ENCODE data around the gene COL13A1.

DNA sequence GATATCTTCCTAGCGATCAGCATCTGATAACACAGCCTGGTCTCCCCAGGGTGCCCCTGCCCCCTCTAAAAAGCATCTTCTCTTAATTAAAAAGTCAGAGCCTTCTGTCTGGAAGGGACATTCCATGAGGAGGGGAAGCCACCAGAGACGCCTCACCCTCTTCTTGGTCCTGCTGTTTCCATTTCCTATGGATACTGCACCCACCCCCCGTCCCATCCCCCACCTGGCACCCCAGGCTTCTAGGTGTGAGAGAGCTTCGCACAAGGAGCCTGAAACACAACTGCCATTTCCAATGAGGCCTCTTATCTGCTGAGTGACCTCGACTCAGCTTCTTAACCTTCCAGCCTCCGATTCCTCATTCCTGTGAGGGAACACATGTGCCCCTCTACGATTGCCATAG, 51.4 kb downstream of the COL13A1 start:
- TF ChIP-seq, protein P1, sequence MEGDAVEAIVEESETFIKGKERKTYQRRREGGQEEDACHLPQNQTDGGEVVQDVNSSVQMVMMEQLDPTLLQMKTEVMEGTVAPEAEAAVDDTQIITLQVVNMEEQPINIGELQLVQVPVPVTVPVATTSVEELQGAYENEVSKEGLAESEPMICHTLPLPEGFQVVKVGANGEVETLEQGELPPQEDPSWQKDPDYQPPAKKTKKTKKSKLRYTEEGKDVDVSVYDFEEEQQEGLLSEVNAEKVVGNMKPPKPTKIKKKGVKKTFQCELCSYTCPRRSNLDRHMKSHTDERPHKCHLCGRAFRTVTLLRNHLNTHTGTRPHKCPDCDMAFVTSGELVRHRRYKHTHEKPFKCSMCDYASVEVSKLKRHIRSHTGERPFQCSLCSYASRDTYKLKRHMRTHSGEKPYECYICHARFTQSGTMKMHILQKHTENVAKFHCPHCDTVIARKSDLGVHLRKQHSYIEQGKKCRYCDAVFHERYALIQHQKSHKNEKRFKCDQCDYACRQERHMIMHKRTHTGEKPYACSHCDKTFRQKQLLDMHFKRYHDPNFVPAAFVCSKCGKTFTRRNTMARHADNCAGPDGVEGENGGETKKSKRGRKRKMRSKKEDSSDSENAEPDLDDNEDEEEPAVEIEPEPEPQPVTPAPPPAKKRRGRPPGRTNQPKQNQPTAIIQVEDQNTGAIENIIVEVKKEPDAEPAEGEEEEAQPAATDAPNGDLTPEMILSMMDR (IDR thresholded peaks at IDR 0.05; ENCODE audit: low read depth, low read length): no peak
- TF ChIP-seq POLR2A (IDR thresholded peaks at IDR 0.05; ENCODE audit: extremely low read depth, insufficient read length) (no peak), MYC (IDR thresholded peaks at IDR 0.05; ENCODE audit: low read depth, low read length) (no peak)
- TF ChIP-seq, protein P2, sequence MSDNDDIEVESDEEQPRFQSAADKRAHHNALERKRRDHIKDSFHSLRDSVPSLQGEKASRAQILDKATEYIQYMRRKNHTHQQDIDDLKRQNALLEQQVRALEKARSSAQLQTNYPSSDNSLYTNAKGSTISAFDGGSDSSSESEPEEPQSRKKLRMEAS (IDR thresholded peaks at IDR 0.05; ENCODE audit: low read depth, low read length): no peak
